BLaER1 (cell line): Measurements from ENCODE around the gene TM4SF20.
A peak's percentile ranks its signal among the peaks of the same experiment; 100 is the strongest.
"Not testable (repeated sequence)": the region's sequence is repeated elsewhere in the genome, so short reads cannot be mapped to it uniquely, and the experiment has no call there.

Experiments used
- H3K27ac ChIP-seq: shearing (Covaris generic); formaldehyde crosslinking; 2 replicates; pipeline ENCODE4 v1.8.1; 2022
- H3K27me3 ChIP-seq: shearing (Covaris generic); formaldehyde crosslinking; 2 replicates; pipeline ENCODE4 v1.8.1; 2022
- H3K36me3 ChIP-seq: shearing (Covaris generic); formaldehyde crosslinking; 2 replicates; pipeline ENCODE4 v1.8.1; 2022
- H3K4me1 ChIP-seq: shearing (Covaris generic); formaldehyde crosslinking; 2 replicates; pipeline ENCODE4 v1.8.1; 2022
- H3K4me2 ChIP-seq: shearing (Covaris generic); formaldehyde crosslinking; 2 replicates; pipeline ENCODE4 v1.8.1; 2022
- H3K4me3 ChIP-seq: shearing (Covaris generic); formaldehyde crosslinking; 2 replicates; pipeline ENCODE4 v1.8.1; 2022
- H3K9ac ChIP-seq: shearing (Covaris generic); formaldehyde crosslinking; 2 replicates; pipeline ENCODE4 v1.8.1; 2022
- H3K9me3 ChIP-seq: shearing (Covaris generic); formaldehyde crosslinking; 2 replicates; pipeline ENCODE4 v1.8.1; 2022
- H4K20me1 ChIP-seq: shearing (Covaris generic); formaldehyde crosslinking; 2 replicates; pipeline ENCODE4 v1.8.1; 2022
- Cebpa-rat ChIP-seq: shearing (Covaris generic); IDR thresholded peaks from 2 replicates; pipeline ENCODE4 v1.8.1; 2022

The TM4SF20 gene

GRCh38 chr2:227383686-227384085 is 4.6 kb upstream of the TM4SF20 start:
- no peaks in the 10 kb centered on the region for H3K36me3 ChIP-seq
- H3K4me1 ChIP-seq = peaks cover 7% of the 10 kb centered on the region; the same call in 1 of the 2 replicates
- H3K4me3 ChIP-seq = no peak overlapping the region
- no peaks in the 10 kb centered on the region for H3K9me3 ChIP-seq
- TF ChIP-seq Cebpa-rat = no peak
- no peaks in the 10 kb centered on the region for H4K20me1 ChIP-seq
- H3K9ac ChIP-seq = no peak overlapping the region
- no peak overlapping the region for H3K27ac ChIP-seq
- no peaks in the 10 kb centered on the region for H3K27me3 ChIP-seq
- no peak overlapping the region for H3K4me2 ChIP-seq

GRCh38 chr2:227382241-227382835 is 3.2 kb upstream of the TM4SF20 start:
- H3K4me3 ChIP-seq, H4K20me1 ChIP-seq, H3K9me3 ChIP-seq, H3K4me1 ChIP-seq, H3K4me2 ChIP-seq, H3K9ac ChIP-seq, H3K27ac ChIP-seq, H3K36me3 ChIP-seq, H3K27me3 ChIP-seq: not testable (repeated sequence)

- H3K27ac ChIP-seq = no peak overlapping the region
- no peaks in the 10 kb centered on the region for H3K27me3 ChIP-seq
- H3K4me1 ChIP-seq = peaks cover 6% of the 10 kb centered on the region
- no peak overlapping the region for H3K4me2 ChIP-seq
- H3K36me3 ChIP-seq = no peaks in the 10 kb centered on the region
- no peak overlapping the region for H3K4me3 ChIP-seq
- H3K9ac ChIP-seq = no peak overlapping the region
- TF ChIP-seq Cebpa-rat = no peak
- H4K20me1 ChIP-seq = no peaks in the 10 kb centered on the region
- H3K9me3 ChIP-seq = no peaks in the 10 kb centered on the region
These were observed 729 bp downstream of the TM4SF20 start for GRCh38 chr2:227378371-227378782.

GRCh38 chr2:227377467-227378351 is 1.4 kb downstream of the TM4SF20 start:
- H3K4me1 ChIP-seq = peaks cover 6% of the 10 kb centered on the region
- H3K9me3 ChIP-seq = no peaks in the 10 kb centered on the region
- H3K27me3 ChIP-seq = no peaks in the 10 kb centered on the region
- H4K20me1 ChIP-seq = no peaks in the 10 kb centered on the region
- no peaks in the 10 kb centered on the region for H3K36me3 ChIP-seq
- H3K27ac ChIP-seq = no peak overlapping the region
- H3K4me2 ChIP-seq = no peak overlapping the region
- no peak for TF ChIP-seq Cebpa-rat
- no peak overlapping the region for H3K4me3 ChIP-seq
- no peak overlapping the region for H3K9ac ChIP-seq

GRCh38 chr2:227376656-227377396 is 2.3 kb downstream of the TM4SF20 start:
- no peaks in the 10 kb centered on the region for H4K20me1 ChIP-seq
- no peaks in the 10 kb centered on the region for H3K9me3 ChIP-seq
- H3K9ac ChIP-seq = no peak overlapping the region
- H3K4me3 ChIP-seq = no peak overlapping the region
- no peak overlapping the region for H3K27ac ChIP-seq
- no peak for TF ChIP-seq Cebpa-rat
- peaks cover 6% of the 10 kb centered on the region for H3K4me1 ChIP-seq
- no peak overlapping the region for H3K4me2 ChIP-seq
- H3K36me3 ChIP-seq = no peaks in the 10 kb centered on the region
- H3K27me3 ChIP-seq = no peaks in the 10 kb centered on the region

- peaks cover 18% of the 10 kb centered on the region for H3K4me1 ChIP-seq
- H4K20me1 ChIP-seq = no peaks in the 10 kb centered on the region
- H3K27me3 ChIP-seq = no peaks in the 10 kb centered on the region
- no peak overlapping the region for H3K4me2 ChIP-seq
- H3K36me3 ChIP-seq = no peaks in the 10 kb centered on the region
- TF ChIP-seq Cebpa-rat = no peak
- H3K9me3 ChIP-seq = no peaks in the 10 kb centered on the region
- no peak overlapping the region for H3K27ac ChIP-seq
- no peak overlapping the region for H3K4me3 ChIP-seq
- no peak overlapping the region for H3K9ac ChIP-seq
These were observed 4.9 kb downstream of the TM4SF20 start for GRCh38 chr2:227374158-227374557.

GRCh38 chr2:227373389-227373788 is 5.7 kb downstream of the TM4SF20 start:
- H3K9ac ChIP-seq = no peak overlapping the region
- no peak overlapping the region for H3K27ac ChIP-seq

GRCh38 chr2:227370791-227371312 is 8.3 kb downstream of the TM4SF20 start:
- TF ChIP-seq Cebpa-rat = no peak
- no peaks in the 10 kb centered on the region for H3K9me3 ChIP-seq
- no peak overlapping the region for H3K9ac ChIP-seq
- H3K36me3 ChIP-seq = no peaks in the 10 kb centered on the region
- peaks cover 18% of the 10 kb centered on the region for H3K4me1 ChIP-seq
- no peak overlapping the region for H3K27ac ChIP-seq
- no peaks in the 10 kb centered on the region for H4K20me1 ChIP-seq
- peak overlapping the region; percentile 45 for H3K4me2 ChIP-seq
- H3K27me3 ChIP-seq = no peaks in the 10 kb centered on the region
- H3K4me3 ChIP-seq = no peak overlapping the region

More at GRCh38 chr2:227373389-227373788, 5.7 kb downstream of the TM4SF20 start:
- TF ChIP-seq Cebpa-rat = no peak
- Histone ChIP-seq H3K4me2 (no peak overlapping the region), H3K9me3 (no peaks in the 10 kb centered on the region), H3K4me3 (no peak overlapping the region), H4K20me1 (no peaks in the 10 kb centered on the region), H3K4me1 (peaks cover 18% of the 10 kb centered on the region), H3K36me3 (no peaks in the 10 kb centered on the region), H3K27me3 (no peaks in the 10 kb centered on the region)

GRCh38 chr2:227370092-227370491 is 9.0 kb downstream of the TM4SF20 start:
- Histone ChIP-seq H4K20me1 (no peaks in the 10 kb centered on the region), H3K4me3 (no peak overlapping the region), H3K4me2 (peak overlapping the region; percentile 45), H3K4me1 (peaks cover 15% of the 10 kb centered on the region), H3K27me3 (no peaks in the 10 kb centered on the region), H3K9ac (no peak overlapping the region), H3K27ac (no peak overlapping the region), H3K9me3 (no peaks in the 10 kb centered on the region), H3K36me3 (no peaks in the 10 kb centered on the region)
- TF ChIP-seq Cebpa-rat = no peak
